ENCODE results near the gene RNU2-1. TPM values are rescaled to one million over a fixed set of nuclear protein-coding genes. Genes with fewer than 3 reads are reported as not detected.
"Not testable (repeated sequence)": the region's sequence is repeated elsewhere in the genome, so short reads cannot be mapped to it uniquely, and the experiment has no call there.

The RNU2-1 gene
- polyA plus RNA-seq (2013, experiment 1 of 2; ENCODE audit: insufficient read length), result not detected
- polyA plus RNA-seq (2013, experiment 2 of 2; ENCODE audit: insufficient read length), result not detected

DNA sequence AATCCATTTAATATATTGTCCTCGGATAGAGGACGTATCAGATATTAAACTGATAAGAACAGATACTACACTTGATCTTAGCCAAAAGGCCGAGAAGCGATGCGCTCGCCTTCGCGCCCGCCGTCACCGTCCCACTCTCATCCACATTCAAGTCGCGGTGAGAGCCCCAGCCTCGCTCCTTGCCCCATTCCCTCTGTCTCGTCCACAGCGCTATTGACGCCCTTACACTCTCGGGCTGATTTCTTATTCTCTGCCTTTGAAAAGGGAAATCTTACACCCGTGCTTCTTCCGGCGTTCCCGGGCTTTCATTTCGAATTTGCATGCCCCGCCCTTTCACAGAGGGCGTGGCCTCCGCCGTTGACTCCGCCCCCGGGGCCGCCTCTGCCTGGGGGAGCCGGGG is at the start of gene RNU2-1:
Gene RNU2-1 (minus strand): TSS at position 101 of the 400 bp plus-strand sequence.
- DNase-seq, result not testable (repeated sequence)

- not testable (repeated sequence) for DNase-seq
Observed at GRCh38 chr17:43272914-43273313, 39.1 kb upstream of the RNU2-1 start.

DNA sequence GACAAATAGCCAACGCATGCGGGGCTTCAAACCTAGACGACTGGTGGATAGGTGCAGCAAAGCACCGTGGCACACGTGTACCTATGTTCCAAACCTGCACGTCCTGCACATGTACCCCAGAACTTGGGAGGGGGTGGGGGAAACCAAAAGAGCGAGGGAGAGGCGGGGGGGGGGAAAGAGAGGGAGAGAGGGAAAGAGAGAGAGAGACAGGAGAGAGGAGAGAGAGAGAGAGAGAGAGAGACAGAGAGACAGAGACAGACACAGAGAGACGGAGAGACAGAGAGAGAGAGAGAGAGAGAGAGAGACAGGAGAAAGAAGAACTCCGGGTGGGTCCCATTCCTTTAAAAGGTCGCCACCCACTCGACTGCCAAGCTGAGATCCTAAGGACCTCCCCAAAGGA is 38.7 kb upstream of the RNU2-1 start:
- DNase-seq, result not testable (repeated sequence)

GRCh38 chr17:43270552-43271504 is 37.1 kb upstream of the RNU2-1 start:
- not testable (repeated sequence) for DNase-seq

GRCh38 chr17:43246456-43246855 is 12.7 kb upstream of the RNU2-1 start:
- DNase-seq, result not testable (repeated sequence)

GRCh38 chr17:43240596-43241352 is 7.0 kb upstream of the RNU2-1 start:
- not testable (repeated sequence) for DNase-seq

GRCh38 chr17:43239597-43239996 is 5.8 kb upstream of the RNU2-1 start:
- not testable (repeated sequence) for DNase-seq

DNA sequence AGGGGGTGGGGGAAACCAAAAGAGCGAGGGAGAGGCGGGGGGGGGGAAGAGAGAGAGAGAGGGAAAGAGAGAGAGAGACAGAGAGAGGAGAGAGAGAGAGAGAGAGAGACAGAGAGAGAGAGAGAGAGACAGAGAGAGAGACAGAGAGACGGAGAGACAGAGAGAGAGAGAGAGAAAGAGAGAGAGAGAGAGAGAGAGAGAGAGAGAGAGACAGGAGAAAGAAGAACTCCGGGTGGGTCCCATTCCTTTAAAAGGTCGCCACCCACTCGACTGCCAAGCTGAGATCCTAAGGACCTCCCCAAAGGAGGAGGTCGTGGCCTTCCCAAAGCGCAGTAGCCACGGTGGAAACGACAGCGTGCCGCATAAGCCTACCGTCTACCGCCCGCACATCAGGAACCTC is 514 bp downstream of the RNU2-1 start:
- not testable (repeated sequence) for DNase-seq

- not testable (repeated sequence) for DNase-seq
Observed at GRCh38 chr17:43232021-43232699, 1.6 kb downstream of the RNU2-1 start.

DNA sequence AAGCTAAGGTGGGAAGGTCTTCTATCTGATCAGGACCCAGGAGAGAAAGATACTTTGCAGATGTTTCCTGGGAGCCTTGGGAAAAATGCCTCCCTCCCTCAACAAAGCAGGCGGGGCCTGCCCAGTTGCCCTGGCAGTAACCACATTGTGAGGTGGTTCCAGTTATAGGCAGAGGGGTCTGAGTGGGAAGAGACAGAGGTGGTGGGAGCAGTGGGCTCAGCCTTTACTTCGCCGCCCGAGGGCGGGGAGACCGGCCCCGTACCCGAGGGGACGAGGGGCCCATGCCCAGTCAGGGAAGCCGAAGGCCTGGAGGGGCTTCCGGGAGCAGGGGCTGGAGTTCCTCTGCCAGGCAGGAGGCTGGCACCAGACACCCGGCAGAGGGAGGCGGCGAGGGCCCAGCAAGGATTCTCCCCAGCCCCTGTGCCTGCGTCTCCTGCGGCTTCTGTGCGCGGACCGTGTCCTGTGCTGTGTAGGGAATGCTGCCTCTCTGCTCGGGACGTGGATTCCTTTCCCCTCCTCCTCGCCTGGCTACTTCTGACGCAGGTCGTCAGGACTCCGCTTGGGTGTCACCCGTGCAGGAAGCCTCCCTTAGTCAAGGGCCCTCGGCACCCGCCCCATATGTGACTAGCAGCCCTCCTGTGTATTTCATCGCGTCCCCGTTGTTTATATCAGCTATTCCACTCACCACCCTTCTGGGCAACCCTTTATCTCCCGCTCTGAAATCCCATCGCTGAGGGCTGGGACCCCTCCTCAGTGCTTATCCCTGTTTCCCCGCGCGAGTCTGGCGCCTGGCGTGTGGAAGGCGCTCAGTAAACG is 2.4 kb downstream of the RNU2-1 start:
- not testable (repeated sequence) for DNase-seq

DNA sequence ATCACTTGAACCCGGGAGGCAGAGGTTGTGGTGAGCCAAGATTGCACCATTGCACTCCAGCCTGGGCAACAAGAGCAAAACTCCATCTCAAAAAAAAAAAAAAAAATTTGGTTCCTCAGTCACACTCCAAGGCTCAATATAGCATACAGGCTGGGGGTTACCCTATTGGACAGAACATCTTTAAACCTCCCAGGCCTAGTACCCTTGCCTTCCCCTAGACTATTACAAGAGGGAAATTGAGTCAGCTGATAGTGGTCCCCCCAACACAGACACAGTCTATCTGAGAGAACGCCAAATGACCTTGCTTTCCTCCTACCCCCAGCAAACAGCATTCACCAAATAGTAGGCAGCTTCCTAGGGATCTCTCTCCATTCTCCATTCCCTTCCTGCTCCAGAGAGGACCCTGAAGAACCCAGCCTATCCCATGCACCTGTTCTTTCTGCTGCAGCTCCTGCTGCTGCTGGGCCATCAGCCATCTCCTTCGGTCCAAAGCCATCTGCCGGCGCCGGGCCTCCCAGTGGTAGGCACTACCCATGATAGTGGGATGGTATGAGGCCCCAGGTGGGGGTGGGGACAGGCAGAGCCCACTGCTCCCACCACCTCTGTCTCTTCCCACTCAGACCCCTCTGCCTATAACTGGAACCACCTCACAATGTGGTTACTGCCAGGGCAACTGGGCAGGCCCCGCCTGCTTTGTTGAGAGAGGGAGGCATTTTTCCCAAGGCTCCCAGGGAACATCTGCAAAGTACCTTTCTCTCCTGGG is 5.6 kb downstream of the RNU2-1 start, which contains the start of gene CCDC200:
Gene CCDC200 (minus strand): TSS at position 604 of the 763 bp plus-strand sequence. CDS start 69 bp downstream, at position 535.
- DNase-seq, result not testable (repeated sequence)

GRCh38 chr17:43226393-43226792 is 7.4 kb downstream of the RNU2-1 start:
- DNase-seq, result no peak

DNA sequence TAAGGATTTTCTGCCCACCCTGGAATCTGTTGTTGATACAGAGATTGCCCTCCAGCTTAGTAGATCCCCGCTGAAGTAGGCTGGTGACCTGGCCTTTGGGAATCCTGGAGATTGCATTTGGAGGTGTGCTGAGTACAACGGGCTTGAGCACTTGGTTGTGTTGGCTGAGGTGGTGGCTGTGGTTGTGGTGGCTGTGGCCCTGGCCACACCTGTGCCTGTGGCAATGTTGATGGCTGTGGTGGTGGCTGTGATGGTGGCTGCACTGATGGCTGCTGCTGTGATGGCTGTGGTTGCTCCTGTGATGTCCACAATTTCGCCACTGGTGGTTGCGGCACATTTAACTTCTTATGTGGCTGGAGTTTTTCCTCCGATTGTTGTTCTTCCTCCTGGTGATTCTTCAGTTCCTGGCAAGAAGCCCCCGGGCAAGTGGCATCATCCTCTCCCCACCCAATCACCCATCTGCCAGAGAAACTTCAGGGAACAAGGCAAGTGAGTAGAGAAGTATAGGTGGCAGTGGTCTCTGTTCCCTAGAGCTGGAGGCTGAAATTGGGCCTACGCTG is 9.6 kb downstream of the RNU2-1 start:
- DNase-seq, result no peak

- no peak for DNase-seq
Observed at GRCh38 chr17:43220511-43221125, 13.2 kb downstream of the RNU2-1 start.

DNA sequence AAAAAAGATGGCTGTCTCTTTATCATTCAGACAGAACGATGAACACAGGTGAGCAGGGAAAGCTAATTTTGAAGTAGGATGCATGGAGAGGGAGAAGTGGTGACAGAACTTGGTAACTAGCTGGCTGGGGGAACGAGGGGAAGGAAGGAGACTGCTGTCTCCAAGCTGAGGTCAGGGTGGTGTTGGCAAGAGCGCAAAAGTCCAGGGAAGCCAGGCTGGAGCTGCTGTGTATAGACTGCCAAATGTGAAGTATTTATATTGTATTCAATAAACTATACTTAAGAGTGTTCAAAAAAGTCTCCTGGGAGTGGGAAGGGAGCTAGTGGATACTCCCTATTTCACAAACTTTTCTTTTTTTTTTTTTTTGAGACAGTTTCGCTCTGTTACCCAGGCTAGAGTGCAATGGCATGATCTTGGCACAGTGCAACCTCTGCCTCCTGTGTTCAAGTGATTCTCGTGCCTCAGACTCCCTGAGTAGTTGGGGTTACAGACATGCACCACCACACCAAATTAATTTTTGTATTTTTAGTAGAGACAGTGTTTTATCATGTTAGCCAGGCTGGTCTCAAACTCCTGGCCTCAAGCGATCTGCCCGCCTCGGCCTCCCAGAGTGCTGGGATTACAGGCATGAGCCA is 13.9 kb downstream of the RNU2-1 start:
- DNase-seq, result no peak

DNA sequence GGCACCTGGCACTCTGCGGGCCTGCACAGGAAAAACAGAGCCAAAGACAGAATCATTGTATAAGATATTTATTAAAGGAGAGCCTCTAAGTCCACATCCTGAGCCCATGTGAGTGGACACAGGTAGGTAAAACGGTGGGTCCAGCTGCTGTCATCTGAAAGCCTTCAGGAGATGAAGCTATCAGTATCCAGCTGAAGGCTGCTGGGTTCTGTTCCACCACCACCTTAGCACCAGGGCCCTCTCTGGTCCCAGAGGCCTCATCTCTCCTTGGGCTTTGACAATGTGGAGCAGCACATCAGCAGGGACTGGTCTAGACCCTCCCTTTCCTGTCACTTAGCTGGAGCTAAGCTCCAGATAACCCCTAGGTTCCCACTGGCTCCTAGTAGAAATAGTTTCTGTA is 14.8 kb downstream of the RNU2-1 start:
- no peak for DNase-seq

- DNase-seq, result no peak
Observed at GRCh38 chr17:43217614-43218087, 16.1 kb downstream of the RNU2-1 start.

DNA sequence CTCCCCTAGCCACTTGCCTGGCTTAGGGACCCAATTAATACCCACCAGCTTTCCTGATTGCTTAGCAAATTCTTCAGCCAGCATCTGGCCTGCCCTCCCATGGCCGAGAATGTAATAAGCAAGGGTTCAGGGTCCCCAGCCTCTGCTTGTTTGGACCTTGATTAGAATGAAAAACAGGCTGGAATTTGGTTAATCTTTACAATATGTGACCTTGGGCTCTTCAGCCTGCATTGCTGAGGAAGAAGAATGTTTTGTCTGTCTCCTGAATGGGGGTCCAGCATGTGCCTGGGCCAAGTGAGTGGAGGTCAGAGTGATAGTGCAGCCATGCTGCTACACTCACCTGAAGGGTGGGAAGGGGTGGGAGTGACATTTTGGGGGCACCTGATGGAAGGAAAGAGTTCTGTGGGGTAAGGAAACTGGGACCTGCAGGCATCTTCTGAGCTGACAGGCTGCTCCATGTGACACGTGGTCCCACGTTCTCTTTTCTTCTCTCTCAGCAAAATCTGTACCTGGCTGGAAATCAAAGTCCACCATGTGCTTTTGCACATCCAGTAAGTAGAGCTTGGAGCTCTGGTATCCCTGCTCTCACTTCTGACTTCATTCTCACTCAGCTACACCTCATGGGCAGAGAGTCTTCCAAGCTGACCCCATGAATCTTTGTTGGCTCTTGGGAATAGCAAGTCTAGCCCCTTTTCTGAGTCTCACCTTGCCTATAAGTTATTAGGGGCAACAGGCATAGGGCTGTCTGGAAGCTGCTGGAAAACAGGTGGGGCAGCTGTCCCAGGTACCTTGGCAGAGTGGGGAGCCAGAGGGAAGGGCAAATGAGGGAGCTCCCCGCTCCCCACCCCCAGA is 16.8 kb downstream of the RNU2-1 start:
- DNase-seq, result no peak

All from fibroblast of skin of abdomen (primary cell).